Pancreas (tissue), 10 donors: ENCODE measurements around the gene TMUB1. TPM values are rescaled to one million over a fixed set of nuclear protein-coding genes. Genes with fewer than 3 reads are reported as not detected.

ENCODE experiments used
- ATAC-seq, 4 donors: fragments of 200-7000 bp; cut with Tn5 transposase; one replicate each; pipeline versions ENCODE4 v1.8.0 to v1.9.1; 2020; ENCODE audit warnings: mild to moderate bottlenecking in 4 of 4, moderate library complexity in 4 of 4
- DNase-seq, 6 donors: peaks; one replicate each; pipeline ENCODE4 v3.0.0-alpha.2; 2020
- FAIRE-seq: peaks from 2 replicates; lab custom pipeline; 2012; peaks lifted over from hg19 to GRCh38; lab: Jason Lieb, UNC
- H3K27ac ChIP-seq, 4 donors: fragments of 200-600 bp; sonication (generic); 1 replicate in 3 of 4; 2 replicates in 1 of 4; pipeline versions ENCODE4 v1.5.0 to v1.8.0; 2020
- H3K27me3 ChIP-seq, 4 donors: fragments of 200-600 bp; one replicate each; pipeline ENCODE4 v1.8.0; 2021
- H3K36me3 ChIP-seq, 3 donors: fragments of 200-600 bp; sonication (generic) in 1 of 3; one replicate each; pipeline versions ENCODE4 v1.5.0 to v1.8.0; 2020 to 2021
- H3K4me1 ChIP-seq, 3 donors: fragments of 200-600 bp; one replicate each; pipeline ENCODE4 v1.8.0; 2021
- H3K4me3 ChIP-seq, 4 donors: fragments of 200-600 bp; sonication (generic) in 2 of 4; one replicate each; pipeline versions ENCODE4 v1.5.0 to v1.8.0; 2020 to 2021
- H3K9me3 ChIP-seq, 4 donors: fragments of 200-600 bp; one replicate each; pipeline ENCODE4 v1.8.0; 2021
- WGBS, 2 donors: extraction: QIAGEN DNeasy Blood & Tissue Kit; methylation state at CpG; one replicate each; pipeline ENCODE4 v1.1.7; 2013; 5-methylcytosine and 5-hydroxymethylcytosine counted together
- intact Hi-C, 3 donors: fragments of 100-400 bp; cut with DNase I; formaldehyde crosslinking; loops; one replicate each; pipeline versions ENCODE4 v1.11.1 to v1.14.2; 2022
- polyA plus RNA-seq, 2 donors: library from polyadenylated mRNA; stranded (reverse); fragments of 200-250 nt; gene quantifications; one replicate each; pipeline ENCODE4 v1.2.3, GENCODE V29; 2013
- total RNA-seq, 6 donors: library from RNA; stranded (reverse); fragmentation: NEBNext Ultra II Directional in 4 of 6; extraction: Animal tissue kit (Norgen Biotek cat#: 25700) in 4 of 6; gene quantifications; one replicate each; pipeline versions ENCODE4 v1.2.1 to v1.2.4, GENCODE V29; 2021 to 2023
- TF ChIP-seq, protein P1 (sequence below), 4 donors: fragments of 200-600 bp; sonication (generic) in 3 of 4; IDR thresholded peaks; one replicate each; pipeline versions ENCODE4 v1.5.0 to v1.8.0; 2021; ENCODE audit warnings: antibody characterized with exemption in 4 of 4
- donor health status: healthy with polysubstance abuse.
- donor health status: DM: no; HTN: no; CAD: no; lungs with moderate emphysema.
- donor health status: DM: no; HTN: no; CAD: no.
- donor health status: control.
- donor health status: control.
- donor health status: Bipolar disorder and iron deficiency.
- donor health status: DM: yes; HTN: yes; CAD: no.
- donor health status: DM: no; HTN: no; CAD: no.
- donor health status: DM: no; HTN: no; CAD: no.
- donor health status: DM: yes; HTN: yes; CAD: no.

The TMUB1 gene
- total and polyA plus RNA-seq, 8 donors, result 34.5 to 103 (median 44.1) TPM

DNA sequence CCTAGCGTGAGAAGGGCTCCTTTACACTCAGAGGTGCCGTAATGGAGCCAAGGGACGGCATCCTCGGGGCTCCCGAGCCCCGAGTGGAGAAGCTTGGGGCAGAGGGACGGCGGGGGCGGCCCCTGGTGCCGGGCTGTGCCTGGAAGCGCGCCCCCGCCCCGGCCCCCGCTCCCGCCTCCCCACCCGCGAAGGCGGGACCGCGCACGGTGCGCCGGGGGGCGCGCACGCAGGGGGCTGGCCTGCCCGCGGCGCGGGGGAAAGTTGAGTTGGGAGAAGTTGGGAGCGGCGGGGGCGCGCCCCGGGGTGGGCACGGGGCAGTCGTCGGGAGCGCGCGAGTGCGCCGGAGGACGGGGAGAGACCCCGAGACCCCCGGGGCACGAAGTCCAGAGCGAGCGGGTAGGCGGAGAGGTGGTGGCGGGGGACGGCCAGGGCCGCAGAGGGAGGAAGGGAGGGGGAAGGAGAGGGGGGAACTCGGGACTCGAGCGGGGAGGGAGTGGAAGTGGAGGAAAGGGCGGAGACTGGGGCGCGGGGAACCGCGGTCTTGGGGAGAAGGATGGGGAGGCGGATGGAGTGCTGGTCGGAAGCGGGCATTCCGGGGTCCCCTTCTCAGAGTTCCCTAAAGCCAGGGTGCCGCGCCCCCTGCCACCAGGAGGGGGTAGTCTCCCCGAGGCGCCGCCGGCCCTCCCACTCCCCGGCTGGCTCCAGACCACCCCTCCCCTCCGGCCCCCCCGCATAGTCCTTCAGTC, 23.8 kb downstream of the TMUB1 start, which contains the start of gene SLC4A2:
Gene SLC4A2, plus strand, starts transcription at position 223 of the 746 bp plus-strand sequence. CDS start 2,399 bp downstream, outside the sequence.
- Histone ChIP-seq H3K9me3 (no peaks in the 10 kb centered on the region), H3K27ac (peak within 1 kb of the TSS; percentile 86 to 98 (median 93)), H3K27me3 (no peaks in the 10 kb centered on the region), H3K4me3 (peak within 1 kb of the TSS; percentile 69 to 81 (median 78)), H3K36me3 (peaks cover 0 to 3% (median 0%) of the 10 kb centered on the region in 3 donors), H3K4me1 (peaks cover 24 to 31% (median 24%) of the 10 kb centered on the region in 3 donors)
- WGBS, 2 donors, result 0 to 1% methylated on average over 62 to 75 of the region's 75 CpGs
- TF ChIP-seq, protein P1, sequence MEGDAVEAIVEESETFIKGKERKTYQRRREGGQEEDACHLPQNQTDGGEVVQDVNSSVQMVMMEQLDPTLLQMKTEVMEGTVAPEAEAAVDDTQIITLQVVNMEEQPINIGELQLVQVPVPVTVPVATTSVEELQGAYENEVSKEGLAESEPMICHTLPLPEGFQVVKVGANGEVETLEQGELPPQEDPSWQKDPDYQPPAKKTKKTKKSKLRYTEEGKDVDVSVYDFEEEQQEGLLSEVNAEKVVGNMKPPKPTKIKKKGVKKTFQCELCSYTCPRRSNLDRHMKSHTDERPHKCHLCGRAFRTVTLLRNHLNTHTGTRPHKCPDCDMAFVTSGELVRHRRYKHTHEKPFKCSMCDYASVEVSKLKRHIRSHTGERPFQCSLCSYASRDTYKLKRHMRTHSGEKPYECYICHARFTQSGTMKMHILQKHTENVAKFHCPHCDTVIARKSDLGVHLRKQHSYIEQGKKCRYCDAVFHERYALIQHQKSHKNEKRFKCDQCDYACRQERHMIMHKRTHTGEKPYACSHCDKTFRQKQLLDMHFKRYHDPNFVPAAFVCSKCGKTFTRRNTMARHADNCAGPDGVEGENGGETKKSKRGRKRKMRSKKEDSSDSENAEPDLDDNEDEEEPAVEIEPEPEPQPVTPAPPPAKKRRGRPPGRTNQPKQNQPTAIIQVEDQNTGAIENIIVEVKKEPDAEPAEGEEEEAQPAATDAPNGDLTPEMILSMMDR (IDR thresholded peaks at IDR 0.05), result peak; percentile 15 to 39 (median 24)
- FAIRE-seq (no peak), DNase-seq (peak; percentile 77 to 93 (median 82)), ATAC-seq (peak; percentile 30 to 53 (median 47))
- intact Hi-C loops, result no loop called here

DNA sequence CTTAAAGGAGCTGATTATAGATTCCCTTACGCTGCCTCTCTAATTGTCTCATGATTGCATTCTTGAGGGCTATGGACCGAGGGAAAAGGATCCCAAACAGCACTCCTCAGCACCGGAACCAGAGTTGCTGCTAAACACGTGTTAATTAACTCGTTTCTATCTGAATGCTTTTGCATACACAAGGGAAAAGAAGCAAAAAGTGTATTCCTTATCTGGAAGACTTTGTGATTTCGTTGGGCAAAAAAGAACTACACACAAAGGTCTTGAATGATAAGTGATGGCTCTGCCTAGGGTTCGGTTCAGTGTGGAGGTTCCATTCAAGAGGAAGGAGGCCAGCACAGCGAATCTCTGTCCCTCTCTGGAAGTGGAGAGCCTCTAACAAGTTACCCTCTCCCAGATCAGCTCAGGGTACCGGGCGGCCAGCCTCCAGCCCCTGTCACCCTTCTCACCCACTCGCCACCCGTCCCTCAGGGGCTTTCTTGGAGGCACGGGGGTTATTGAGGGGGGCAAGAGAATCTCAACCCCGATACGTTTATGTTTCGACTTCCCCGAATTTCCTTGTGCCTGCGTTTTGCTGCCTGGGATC, 24.4 kb downstream of the TMUB1 start:
- Histone ChIP-seq H3K27me3 (no peaks in the 10 kb centered on the region), H3K27ac (peak overlapping the region; percentile 86 to 98 (median 93)), H3K4me1 (peaks cover 24 to 27% (median 24%) of the 10 kb centered on the region in 3 donors), H3K9me3 (no peaks in the 10 kb centered on the region), H3K4me3 (peak overlapping the region; percentile 69 to 81 (median 78)), H3K36me3 (no peaks in the 10 kb centered on the region)
- FAIRE-seq (no peak), ATAC-seq (no peak), DNase-seq (no peak)
- intact Hi-C loops, result no loop called here
- TF ChIP-seq, protein P1 (IDR thresholded peaks at IDR 0.05), result no peak
- WGBS, 2 donors, result 4 to 7% methylated on average over 18 of the region's 18 CpGs

DNA sequence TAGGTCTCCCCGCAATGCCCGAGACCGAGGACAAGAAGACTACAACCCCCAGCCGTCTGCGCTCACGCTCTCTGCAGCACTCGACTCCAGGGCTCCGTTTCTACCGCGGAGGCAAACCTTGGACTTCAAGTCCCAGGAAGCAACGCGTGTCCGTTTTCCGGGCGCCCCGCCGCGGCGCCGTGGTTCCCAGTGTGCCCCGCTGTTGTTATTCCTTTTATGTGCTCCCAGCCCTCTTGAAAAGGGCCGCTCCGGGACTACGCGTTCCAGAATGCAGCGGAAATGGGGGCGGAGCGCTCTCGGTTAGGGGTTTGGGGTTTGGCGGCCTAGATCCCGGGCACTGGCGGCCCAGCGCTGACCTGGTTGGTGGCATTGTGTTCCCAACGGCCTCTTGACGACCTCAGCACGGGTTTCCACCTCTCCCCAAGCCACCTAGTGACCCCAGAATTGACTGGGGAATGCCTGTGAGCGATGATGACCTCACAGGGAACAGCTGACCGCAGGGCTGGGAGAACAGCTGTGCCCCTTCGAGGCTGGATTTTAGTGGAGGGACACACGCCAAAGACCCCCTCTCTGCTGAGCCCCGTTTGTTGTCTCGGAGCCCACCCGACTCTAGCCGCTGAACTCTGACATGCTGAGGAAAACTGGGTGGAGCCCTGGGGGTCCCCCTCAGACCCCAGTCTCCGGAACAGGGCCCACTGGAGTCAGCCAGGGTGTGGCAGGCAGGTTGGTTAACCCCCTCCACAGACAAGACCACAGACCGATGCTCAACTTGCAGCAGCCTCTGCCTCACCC, 25.1 kb downstream of the TMUB1 start:
- Histone ChIP-seq H3K27me3 (no peaks in the 10 kb centered on the region), H3K4me3 (peak overlapping the region; percentile 0 to 81 (median 58)), H3K36me3 (no peaks in the 10 kb centered on the region), H3K4me1 (peaks cover 22 to 24% (median 24%) of the 10 kb centered on the region in 3 donors), H3K27ac (peak overlapping the region; percentile 86 to 98 (median 93)), H3K9me3 (no peaks in the 10 kb centered on the region)
- 0 to 1% methylated on average over 46 of the region's 46 CpGs for whole genome bisulfite sequencing, 2 donors
- FAIRE-seq, result peak; percentile 96
- peak; percentile 66 to 83 (median 75) for ATAC-seq
- TF ChIP-seq, protein P1 (IDR thresholded peaks at IDR 0.05), result no peak
- peak; percentile 96 to 99 (median 98) for DNase-seq
- intact Hi-C loops, result no loop called here

DNA sequence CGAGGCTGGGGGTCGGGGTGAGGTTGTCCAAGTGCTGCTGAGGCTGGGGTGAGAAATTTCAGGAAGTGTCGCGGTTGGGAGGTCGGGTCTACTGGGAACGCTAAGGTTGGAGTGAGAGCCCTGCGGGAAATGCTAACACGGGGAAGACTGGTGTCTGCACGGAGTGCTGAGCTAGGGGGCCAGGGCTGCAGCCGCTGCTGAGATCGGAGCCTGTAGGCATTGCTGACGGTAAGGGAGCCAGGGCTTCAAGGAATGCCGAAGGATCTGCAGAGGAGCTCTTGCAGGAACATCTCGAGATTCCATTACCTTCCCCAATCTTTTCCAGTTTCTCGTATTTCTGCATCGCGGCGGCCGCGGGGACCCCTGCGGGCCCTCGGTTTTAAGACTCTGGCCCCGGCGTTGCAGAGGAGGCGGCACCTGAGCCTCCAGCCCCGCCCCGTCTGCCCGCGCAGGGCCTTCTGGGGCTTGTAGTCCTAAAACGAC, 25.7 kb downstream of the TMUB1 start, which contains the start of gene CDK5:
Gene CDK5, minus strand, starts transcription at position 392 of the 483 bp plus-strand sequence. Its CDS starts 49 bp downstream, at position 343.
- WGBS, 2 donors, result 0 to 1% methylated on average over 29 to 30 of the region's 30 CpGs
- DNase-seq (no peak), FAIRE-seq (no peak), ATAC-seq (peak in 2 of 4 donors; percentile 0 to 1)
- peak within 1 kb of the TSS; percentile 36 to 81 (median 64) for H3K4me3 ChIP-seq
- H3K4me1 ChIP-seq, result peaks cover 22 to 24% (median 24%) of the 10 kb centered on the region in 3 donors
- H3K27me3 ChIP-seq, result no peaks in the 10 kb centered on the region
- TF ChIP-seq, protein P1 (IDR thresholded peaks at IDR 0.05), result no peak
- H3K27ac ChIP-seq, result peak within 1 kb of the TSS; percentile 86 to 98 (median 93)
- intact Hi-C loops, result no loop called here
- no peaks in the 10 kb centered on the region for H3K36me3 ChIP-seq
- no peaks in the 10 kb centered on the region for H3K9me3 ChIP-seq
